ENCODE data around the gene PEX10. TPM values are rescaled to one million over a fixed set of nuclear protein-coding genes. Genes with fewer than 3 reads are reported as not detected.

Gene PEX10
- total RNA-seq, 6 experiments from 2014 or later, result 7.4 to 24.3 (median 10.5) TPM

- WGBS (ENCODE audit: insufficient coverage, low coverage, low lambda C conversion rate, missing lambda C conversion rate), result 80% methylated on average over 1 of the region's 25 CpGs
- no peak overlapping the region for H3K27ac ChIP-seq
- no peaks in the 10 kb centered on the region for H3K27me3 ChIP-seq
- H3K4me1 ChIP-seq, result no peaks in the 10 kb centered on the region
- H3K4me3 ChIP-seq, result no peak overlapping the region
- ATAC-seq (no peak), DNase-seq (peak in 1 of 3 donors; percentile 49)
- H3K9me3 ChIP-seq, result no peaks in the 10 kb centered on the region
- H3K36me3 ChIP-seq, result no peaks in the 10 kb centered on the region
- TF ChIP-seq POLR2A (IDR thresholded peaks at IDR 0.05), result no peak
- TF ChIP-seq, protein P1, sequence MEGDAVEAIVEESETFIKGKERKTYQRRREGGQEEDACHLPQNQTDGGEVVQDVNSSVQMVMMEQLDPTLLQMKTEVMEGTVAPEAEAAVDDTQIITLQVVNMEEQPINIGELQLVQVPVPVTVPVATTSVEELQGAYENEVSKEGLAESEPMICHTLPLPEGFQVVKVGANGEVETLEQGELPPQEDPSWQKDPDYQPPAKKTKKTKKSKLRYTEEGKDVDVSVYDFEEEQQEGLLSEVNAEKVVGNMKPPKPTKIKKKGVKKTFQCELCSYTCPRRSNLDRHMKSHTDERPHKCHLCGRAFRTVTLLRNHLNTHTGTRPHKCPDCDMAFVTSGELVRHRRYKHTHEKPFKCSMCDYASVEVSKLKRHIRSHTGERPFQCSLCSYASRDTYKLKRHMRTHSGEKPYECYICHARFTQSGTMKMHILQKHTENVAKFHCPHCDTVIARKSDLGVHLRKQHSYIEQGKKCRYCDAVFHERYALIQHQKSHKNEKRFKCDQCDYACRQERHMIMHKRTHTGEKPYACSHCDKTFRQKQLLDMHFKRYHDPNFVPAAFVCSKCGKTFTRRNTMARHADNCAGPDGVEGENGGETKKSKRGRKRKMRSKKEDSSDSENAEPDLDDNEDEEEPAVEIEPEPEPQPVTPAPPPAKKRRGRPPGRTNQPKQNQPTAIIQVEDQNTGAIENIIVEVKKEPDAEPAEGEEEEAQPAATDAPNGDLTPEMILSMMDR (IDR thresholded peaks at IDR 0.05), result no peak
- intact Hi-C loops (cut with DNase I), result no loop called here
Measured at GRCh38 chr1:2376931-2377672, 35.3 kb downstream of the PEX10 start.

GRCh38 chr1:2376261-2376741, 36.1 kb downstream of the PEX10 start:
- Histone ChIP-seq H3K9me3 (no peaks in the 10 kb centered on the region), H3K4me1 (no peaks in the 10 kb centered on the region), H3K36me3 (no peaks in the 10 kb centered on the region), H3K27me3 (no peaks in the 10 kb centered on the region), H3K4me3 (no peak overlapping the region), H3K27ac (no peak overlapping the region)
- intact Hi-C loops (cut with DNase I), result no loop called here
- ATAC-seq (no peak), DNase-seq (peak in 1 of 3 donors; percentile 47)
- TF ChIP-seq POLR2A (IDR thresholded peaks at IDR 0.05), result no peak
- TF ChIP-seq, protein P1 (IDR thresholded peaks at IDR 0.05), result no peak
- no CpG with 5 or more reads among the region's 23 CpGs for WGBS (ENCODE audit: insufficient coverage, low coverage, low lambda C conversion rate, missing lambda C conversion rate)

- TF ChIP-seq, protein P1 (IDR thresholded peaks at IDR 0.05), result no peak
- TF ChIP-seq POLR2A (IDR thresholded peaks at IDR 0.05), result no peak
- no CpG with 5 or more reads among the region's 7 CpGs for WGBS (ENCODE audit: insufficient coverage, low coverage, low lambda C conversion rate, missing lambda C conversion rate)
- Histone ChIP-seq H3K9me3 (no peaks in the 10 kb centered on the region), H3K36me3 (no peaks in the 10 kb centered on the region), H3K27ac (no peak overlapping the region), H3K4me1 (no peaks in the 10 kb centered on the region), H3K27me3 (no peaks in the 10 kb centered on the region), H3K4me3 (no peak overlapping the region)
- DNase-seq (no peak), ATAC-seq (no peak)
- intact Hi-C loops (cut with DNase I), result no loop called here
Measured at GRCh38 chr1:2375923-2376260, 36.5 kb downstream of the PEX10 start.

DNA sequence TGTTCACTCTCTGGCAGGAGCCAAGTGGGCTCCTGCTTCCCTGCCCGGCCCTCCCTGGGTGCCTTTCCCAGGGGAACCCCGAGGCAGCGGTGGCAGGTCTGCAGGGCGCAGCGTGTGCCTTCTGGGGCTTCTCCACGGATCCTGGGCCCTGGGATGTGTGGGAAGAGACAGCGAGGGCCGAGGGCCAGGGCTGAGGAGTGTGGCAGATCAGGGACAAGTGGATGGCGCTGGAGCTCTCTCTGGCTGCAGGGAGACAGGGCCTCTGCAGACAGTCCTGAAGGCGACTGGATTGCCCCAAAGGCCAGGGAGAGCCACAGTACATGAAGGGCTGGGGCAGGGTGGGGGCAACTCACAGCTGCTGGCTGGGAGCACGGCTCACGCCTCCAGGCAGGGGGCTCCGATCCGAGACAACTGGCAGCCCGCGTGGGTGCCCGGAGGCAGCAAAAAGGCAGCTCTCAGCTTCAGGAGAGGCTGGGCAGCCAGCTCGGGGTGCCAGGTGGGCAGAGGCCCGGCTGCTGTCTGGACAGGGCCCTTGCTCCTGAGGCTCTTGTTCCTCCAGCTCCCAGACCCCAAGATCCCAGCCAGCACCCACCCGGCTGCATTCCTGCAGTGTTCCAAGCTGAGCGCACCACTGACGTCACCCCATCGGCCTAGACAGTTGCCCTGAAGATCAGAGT, 37.0 kb downstream of the PEX10 start:
- no peak overlapping the region for H3K27ac ChIP-seq
- intact Hi-C loops (cut with DNase I), result no loop called here
- DNase-seq (peak in 1 of 3 donors; percentile 52), ATAC-seq (peak; percentile 43 to 77 (median 46))
- H3K36me3 ChIP-seq, result no peaks in the 10 kb centered on the region
- no peaks in the 10 kb centered on the region for H3K9me3 ChIP-seq
- 63% methylated on average over 1 of the region's 23 CpGs for WGBS (ENCODE audit: insufficient coverage, low coverage, low lambda C conversion rate, missing lambda C conversion rate)
- H3K4me1 ChIP-seq, result no peaks in the 10 kb centered on the region
- no peak overlapping the region for H3K4me3 ChIP-seq
- TF ChIP-seq, protein P1 (IDR thresholded peaks at IDR 0.05), result no peak
- no peak for TF ChIP-seq POLR2A (IDR thresholded peaks at IDR 0.05)
- H3K27me3 ChIP-seq, result no peaks in the 10 kb centered on the region
